Keratinocyte (primary cell): Measurements from ENCODE around the gene LIN7A. TPM values are rescaled to one million over a fixed set of nuclear protein-coding genes. Genes with fewer than 3 reads are reported as not detected.

ENCODE experiments used
- DNase-seq: peaks from one replicate; pipeline ENCODE4 v3.0.0-alpha.2; 2011; ENCODE audit warnings: low read depth, missing footprints, low spot score
- FAIRE-seq: peaks from 2 replicates; lab custom pipeline; 2011; peaks lifted over from hg19 to GRCh38; lab: Jason Lieb, UNC
- H2AFZ ChIP-seq: 2 replicates; pipeline ENCODE4 v1.6.0; 2012; ENCODE audit warnings: low read length, control low read depth, inconsistent platforms; ENCODE audit not compliant: control insufficient read depth
- H3K27ac ChIP-seq: 2 replicates; pipeline ENCODE4 v1.5.1; 2011; ENCODE audit warnings: low read length; ENCODE audit not compliant: control insufficient read depth, insufficient read depth
- H3K27me3 ChIP-seq: 3 replicates; pipeline ENCODE4 v1.6.0; 2011; ENCODE audit warnings: low read length; ENCODE audit not compliant: control insufficient read depth, insufficient read depth; ENCODE audit errors: extremely low read depth
- H3K36me3 ChIP-seq, 2 experiments: 2 replicates in 1 of 2; 3 replicates in 1 of 2; pipeline ENCODE4 v1.5.1; 2011; ENCODE audit warnings: low read length in 2 of 2, mild to moderate bottlenecking in 1 of 2; ENCODE audit not compliant: control insufficient read depth in 2 of 2, insufficient read depth in 2 of 2; ENCODE audit errors: extremely low read depth in 1 of 2
- H3K4me1 ChIP-seq: 3 replicates; pipeline ENCODE4 v1.5.1; 2011; ENCODE audit warnings: low read length; ENCODE audit not compliant: control insufficient read depth, insufficient read depth; ENCODE audit errors: extremely low read depth
- H3K4me2 ChIP-seq: 3 replicates; pipeline ENCODE4 v1.6.0; 2011; ENCODE audit warnings: low read depth, low read length; ENCODE audit not compliant: control insufficient read depth, insufficient read depth; ENCODE audit errors: extremely low read depth
- H3K4me3 ChIP-seq, 3 experiments: fragments of 200-600 bp in 1 of 3; sonication (generic) in 1 of 3; 2 replicates in 2 of 3; 3 replicates in 1 of 3; pipeline ENCODE4 v1.5.1; 2011 to 2016; ENCODE audit warnings: low read length in 3 of 3, mild to moderate bottlenecking in 3 of 3, control low read depth in 2 of 3, inconsistent platforms in 1 of 3, low read depth in 1 of 3, mixed read lengths in 1 of 3, mixed run types in 1 of 3, moderate library complexity in 1 of 3; ENCODE audit not compliant: control insufficient read depth in 2 of 3, insufficient read depth in 2 of 3; ENCODE audit errors: extremely low read depth in 1 of 3
- H3K79me2 ChIP-seq: 2 replicates; pipeline ENCODE4 v1.6.0; 2012; ENCODE audit warnings: low read length; ENCODE audit not compliant: control insufficient read depth, insufficient read depth
- H3K9ac ChIP-seq: 3 replicates; pipeline ENCODE4 v1.6.0; 2011; ENCODE audit warnings: low read length; ENCODE audit not compliant: control insufficient read depth, insufficient read depth; ENCODE audit errors: extremely low read depth
- H3K9me1 ChIP-seq: 3 replicates; pipeline ENCODE4 v1.6.0; 2011; ENCODE audit warnings: low read length; ENCODE audit not compliant: control insufficient read depth, insufficient read depth; ENCODE audit errors: extremely low read depth
- H3K9me3 ChIP-seq: 2 replicates; pipeline ENCODE4 v1.5.1; 2012; ENCODE audit warnings: low read depth, low read length; ENCODE audit not compliant: control insufficient read depth
- H4K20me1 ChIP-seq: 3 replicates; pipeline ENCODE4 v1.6.0; 2011; ENCODE audit warnings: low read length; ENCODE audit not compliant: control insufficient read depth, insufficient read depth; ENCODE audit errors: extremely low read depth
- CTCF ChIP-seq, 3 experiments: IDR thresholded peaks in 1 of 3; conservative IDR thresholded peaks in 1 of 3; optimal IDR thresholded peaks in 1 of 3; 2 replicates in 2 of 3; 3 replicates in 1 of 3; pipeline versions ENCODE3 to v1.5.1; 2011; ENCODE audit warnings: low read length in 3 of 3, mild to moderate bottlenecking in 3 of 3, moderate library complexity in 2 of 3, control low read depth in 1 of 3, inconsistent platforms in 1 of 3; ENCODE audit not compliant: insufficient read depth in 2 of 3; ENCODE audit errors: extremely low read depth in 1 of 3
- EZH2 ChIP-seq: IDR thresholded peaks from one replicate; pipeline ENCODE4 v1.6.1; 2012; ENCODE audit warnings: inconsistent platforms, mild to moderate bottlenecking, low read length, moderate library complexity
- dilution Hi-C: fragments of 300-500 bp; cut with MboI; formaldehyde crosslinking; loops from one replicate; pipeline ENCODE4 v1.7.0; 2020; ENCODE audit warnings: low sequenced_read_pairs; ENCODE audit not compliant: extremely low pct_ligation_motif_present
- polyA plus RNA-seq, 5 experiments: library from polyadenylated mRNA; depleted of rRNA in 3 of 5; stranded (reverse) in 3 of 5; stranded (forward) in 1 of 5; unstranded in 1 of 5; fragments of >200 nt; gene quantifications; 1 replicate in 1 of 5; 2 replicates in 3 of 5; 3 replicates in 1 of 5; pipeline versions ENCODE4 v1.2.1 to v1.2.3, GENCODE V29; 2011 to 2012; ENCODE audit warnings: missing spikeins in 2 of 5, low read depth in 1 of 5, low replicate concordance in 1 of 5

Gene LIN7A
- polyA plus RNA-seq, 1 donor (not counting 4 experiments of a cell fraction or from before 2014, with no cell fraction given): not detected

GRCh38 chr12:80818878-80819277 lies 118.9 kb downstream of the LIN7A start:
- Histone ChIP-seq H4K20me1 (no peaks in the 10 kb centered on the region), H2AFZ (no peak overlapping the region), H3K4me1 (no peaks in the 10 kb centered on the region), H3K27me3 (no peaks in the 10 kb centered on the region), H3K36me3 (no peaks in the 10 kb centered on the region), H3K27ac (no peak overlapping the region), H3K9ac (no peak overlapping the region), H3K9me3 (no peaks in the 10 kb centered on the region), H3K79me2 (no peaks in the 10 kb centered on the region), H3K4me3 (no peak overlapping the region), H3K9me1 (no peaks in the 10 kb centered on the region), H3K4me2 (no peak overlapping the region)
- FAIRE-seq (no peak), DNase-seq (no peak)
- dilution Hi-C loops: no loop called here
- TF ChIP-seq CTCF (optimal IDR thresholded peaks at IDR 0.05 in 1 of 3, IDR thresholded peaks at IDR 0.05 in 1 of 3, conservative IDR thresholded peaks at IDR 0.05 in 1 of 3; ENCODE audit: extremely low read depth in 1 of 3, insufficient read depth in 2 of 3, low read length in 3 of 3) (no peak), EZH2 (no peak)

- Histone ChIP-seq H3K4me3 (no peak overlapping the region), H3K4me1 (no peaks in the 10 kb centered on the region), H3K9me1 (no peaks in the 10 kb centered on the region), H3K27me3 (no peaks in the 10 kb centered on the region), H3K79me2 (no peaks in the 10 kb centered on the region), H4K20me1 (no peaks in the 10 kb centered on the region), H3K4me2 (no peak overlapping the region), H3K27ac (no peak overlapping the region), H3K36me3 (no peaks in the 10 kb centered on the region), H3K9ac (no peak overlapping the region), H3K9me3 (no peaks in the 10 kb centered on the region), H2AFZ (no peak overlapping the region)
- dilution Hi-C loops: no loop called here
- FAIRE-seq: no peak
- no peak for TF ChIP-seq EZH2
- no peak for TF ChIP-seq CTCF (optimal IDR thresholded peaks at IDR 0.05 in 1 of 3, IDR thresholded peaks at IDR 0.05 in 1 of 3, conservative IDR thresholded peaks at IDR 0.05 in 1 of 3; ENCODE audit: extremely low read depth in 1 of 3, insufficient read depth in 2 of 3, low read length in 3 of 3)
- no peak for DNase-seq
Observed at GRCh38 chr12:80815351-80815750, 122.4 kb downstream of the LIN7A start.
